Fibroblast of mammary gland (primary cell): ENCODE results near the gene STEAP1B.

Source experiments
- DNase-seq: peaks from one replicate; pipeline ENCODE4 v3.0.0-alpha.2; 2010; ENCODE audit warnings: low read depth
- H3K4me3 ChIP-seq: 2 replicates; pipeline ENCODE4 v1.5.1; 2011; ENCODE audit warnings: low read depth, mild to moderate bottlenecking, low read length, moderate library complexity; ENCODE audit not compliant: control insufficient read depth
- TF ChIP-seq, protein P1 (sequence below): conservative IDR thresholded peaks from 2 replicates; pipeline ENCODE4 v1.5.1; 2011; ENCODE audit warnings: low read depth, low read length, inconsistent platforms; ENCODE audit not compliant: control insufficient read depth, insufficient read depth

Gene STEAP1B

DNA sequence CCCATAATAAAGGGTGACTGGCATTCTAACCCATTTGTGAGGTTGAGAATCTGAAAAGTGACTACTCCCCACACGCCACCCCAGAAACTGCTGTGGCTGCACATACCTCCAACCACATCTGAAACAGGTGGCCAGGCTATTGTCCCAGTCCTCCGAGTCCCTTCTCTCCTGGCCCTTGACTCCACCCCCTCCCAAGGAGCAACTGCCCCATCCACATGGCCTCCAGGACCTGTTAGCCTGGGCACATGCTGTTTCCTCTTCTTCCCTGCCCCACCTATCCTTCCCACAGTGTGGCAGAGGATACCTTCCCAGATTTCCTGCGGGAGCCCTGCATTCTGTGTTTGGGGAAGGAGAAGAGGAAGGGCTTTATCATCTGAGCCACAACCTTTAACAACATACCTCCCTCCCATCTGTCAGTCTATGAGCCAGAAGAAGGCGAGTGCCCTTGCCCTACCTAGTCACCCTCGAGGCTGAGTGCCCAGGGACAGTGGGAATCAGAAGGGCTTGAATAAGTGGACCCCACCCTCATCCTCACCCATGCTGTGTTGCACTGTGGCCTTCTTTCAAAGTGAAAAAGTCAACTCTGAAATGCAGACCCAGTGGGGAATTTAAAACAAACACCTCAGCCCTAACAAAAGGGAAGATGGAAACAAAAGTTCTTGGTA, 11.9 kb downstream of the STEAP1B start:
- TF ChIP-seq, protein P1, sequence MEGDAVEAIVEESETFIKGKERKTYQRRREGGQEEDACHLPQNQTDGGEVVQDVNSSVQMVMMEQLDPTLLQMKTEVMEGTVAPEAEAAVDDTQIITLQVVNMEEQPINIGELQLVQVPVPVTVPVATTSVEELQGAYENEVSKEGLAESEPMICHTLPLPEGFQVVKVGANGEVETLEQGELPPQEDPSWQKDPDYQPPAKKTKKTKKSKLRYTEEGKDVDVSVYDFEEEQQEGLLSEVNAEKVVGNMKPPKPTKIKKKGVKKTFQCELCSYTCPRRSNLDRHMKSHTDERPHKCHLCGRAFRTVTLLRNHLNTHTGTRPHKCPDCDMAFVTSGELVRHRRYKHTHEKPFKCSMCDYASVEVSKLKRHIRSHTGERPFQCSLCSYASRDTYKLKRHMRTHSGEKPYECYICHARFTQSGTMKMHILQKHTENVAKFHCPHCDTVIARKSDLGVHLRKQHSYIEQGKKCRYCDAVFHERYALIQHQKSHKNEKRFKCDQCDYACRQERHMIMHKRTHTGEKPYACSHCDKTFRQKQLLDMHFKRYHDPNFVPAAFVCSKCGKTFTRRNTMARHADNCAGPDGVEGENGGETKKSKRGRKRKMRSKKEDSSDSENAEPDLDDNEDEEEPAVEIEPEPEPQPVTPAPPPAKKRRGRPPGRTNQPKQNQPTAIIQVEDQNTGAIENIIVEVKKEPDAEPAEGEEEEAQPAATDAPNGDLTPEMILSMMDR = no peak
- no peak overlapping the region for H3K4me3 ChIP-seq
- no peak for DNase-seq

DNA sequence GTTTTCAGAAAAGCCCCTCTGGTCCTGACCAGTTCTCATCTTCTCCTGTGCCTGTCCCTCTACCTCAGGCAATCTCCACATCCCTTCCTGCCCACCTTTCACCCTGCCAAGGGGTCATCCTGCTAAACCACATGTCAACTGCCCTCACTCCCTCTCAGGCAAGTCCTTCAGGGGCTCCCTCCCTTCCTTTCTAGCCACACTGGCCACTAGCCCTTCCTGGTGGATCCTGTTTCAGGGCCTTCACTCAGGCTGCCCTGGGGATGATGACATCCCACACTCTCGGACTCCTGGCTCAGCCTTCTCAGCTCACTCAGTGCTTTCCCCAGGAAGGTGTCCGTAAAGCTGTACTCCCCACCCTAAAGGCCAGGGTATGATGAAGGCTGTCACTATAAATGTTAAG, 13.4 kb downstream of the STEAP1B start:
- no peak overlapping the region for H3K4me3 ChIP-seq
- TF ChIP-seq, protein P1 = no peak
- DNase-seq = no peak

DNA sequence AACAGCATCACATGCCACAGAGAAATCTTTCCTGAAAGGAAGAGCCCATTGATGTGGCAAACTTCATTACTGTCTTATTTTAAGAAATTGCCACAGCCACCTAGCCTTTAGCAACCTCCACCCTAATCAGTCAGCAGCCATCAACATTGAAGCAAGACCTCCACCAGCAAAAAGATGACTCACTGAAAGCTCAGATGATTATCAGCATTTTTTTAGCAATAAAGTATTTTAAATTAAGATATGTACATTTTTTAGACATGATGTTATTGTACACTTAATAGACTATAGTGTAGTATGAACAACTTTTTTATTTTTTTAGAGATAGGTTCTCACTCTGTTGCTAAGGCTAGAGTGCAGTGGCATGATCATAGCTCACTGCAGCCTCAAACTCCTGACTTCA, 14.8 kb downstream of the STEAP1B start:
- H3K4me3 ChIP-seq = no peak overlapping the region
- TF ChIP-seq, protein P1 = no peak
- DNase-seq = no peak

DNA sequence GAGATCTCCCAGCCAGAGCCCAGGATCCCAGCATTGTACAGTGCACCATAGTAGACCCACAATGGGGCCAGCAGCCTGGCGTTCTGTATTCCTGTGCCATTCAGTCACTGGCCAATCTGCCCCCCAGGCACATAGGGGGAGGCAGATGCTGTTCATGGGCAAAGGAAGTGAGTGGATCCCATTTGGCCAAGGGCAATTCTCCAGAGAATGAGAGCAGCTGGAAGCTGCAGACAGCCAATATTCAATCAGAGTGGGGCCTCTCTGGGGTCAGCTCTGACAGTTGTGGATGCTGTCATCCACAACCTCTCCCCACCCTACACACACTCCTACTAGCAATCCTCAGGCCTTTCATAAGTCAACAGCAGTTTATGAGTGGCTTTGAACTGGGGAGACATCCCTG, 17.5 kb downstream of the STEAP1B start:
- DNase-seq = no peak
- no peak overlapping the region for H3K4me3 ChIP-seq
- TF ChIP-seq, protein P1 = no peak

DNA sequence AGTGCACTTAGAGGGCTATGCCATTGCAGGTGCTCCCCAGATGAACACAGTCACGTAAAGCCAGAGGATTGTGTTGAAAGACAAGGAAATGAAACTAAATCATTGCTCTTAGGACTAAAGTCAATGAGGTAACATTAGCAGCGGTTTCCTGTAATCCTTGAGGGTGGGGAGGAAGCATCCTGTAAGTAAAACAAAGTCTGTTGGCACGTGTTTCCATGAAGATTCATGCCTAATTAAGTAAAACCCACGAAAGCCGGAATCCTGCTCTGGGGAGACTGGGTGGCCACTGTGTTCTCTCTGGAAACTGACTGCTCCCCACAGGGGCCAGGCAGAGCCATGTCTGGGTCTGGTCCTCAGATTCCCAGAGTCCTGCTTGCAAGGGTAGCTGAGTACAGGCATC, 18.3 kb downstream of the STEAP1B start:
- DNase-seq = peak; percentile 34
- no peak overlapping the region for H3K4me3 ChIP-seq
- TF ChIP-seq, protein P1 = no peak

DNA sequence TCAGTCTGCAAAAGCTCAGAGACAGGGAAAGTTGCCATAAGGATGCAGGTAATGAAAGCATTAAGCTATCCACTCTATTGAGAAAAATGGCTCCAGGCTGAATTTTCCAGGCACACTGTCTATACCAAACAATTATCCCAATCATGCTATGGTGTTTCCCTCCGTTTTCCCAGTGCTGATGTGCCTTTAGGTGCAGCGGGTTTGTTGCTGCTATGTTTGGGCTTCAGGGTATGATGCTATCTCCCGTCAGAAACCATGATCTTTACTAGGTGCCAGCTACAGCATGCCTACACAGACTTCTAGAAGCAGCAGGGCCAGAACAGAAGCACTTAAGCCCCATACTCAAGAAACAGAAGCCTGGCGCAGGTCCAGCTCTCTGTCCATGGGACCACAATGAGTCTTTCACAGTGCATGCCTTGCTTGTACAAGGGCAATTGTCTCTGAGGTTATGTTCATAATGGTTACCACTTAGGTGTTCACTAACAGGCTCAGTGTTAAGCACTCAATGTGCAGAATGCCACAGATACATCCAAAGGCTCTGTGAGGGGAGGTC, 19.4 kb downstream of the STEAP1B start:
- TF ChIP-seq, protein P1 = no peak
- DNase-seq = no peak
- no peak overlapping the region for H3K4me3 ChIP-seq

DNA sequence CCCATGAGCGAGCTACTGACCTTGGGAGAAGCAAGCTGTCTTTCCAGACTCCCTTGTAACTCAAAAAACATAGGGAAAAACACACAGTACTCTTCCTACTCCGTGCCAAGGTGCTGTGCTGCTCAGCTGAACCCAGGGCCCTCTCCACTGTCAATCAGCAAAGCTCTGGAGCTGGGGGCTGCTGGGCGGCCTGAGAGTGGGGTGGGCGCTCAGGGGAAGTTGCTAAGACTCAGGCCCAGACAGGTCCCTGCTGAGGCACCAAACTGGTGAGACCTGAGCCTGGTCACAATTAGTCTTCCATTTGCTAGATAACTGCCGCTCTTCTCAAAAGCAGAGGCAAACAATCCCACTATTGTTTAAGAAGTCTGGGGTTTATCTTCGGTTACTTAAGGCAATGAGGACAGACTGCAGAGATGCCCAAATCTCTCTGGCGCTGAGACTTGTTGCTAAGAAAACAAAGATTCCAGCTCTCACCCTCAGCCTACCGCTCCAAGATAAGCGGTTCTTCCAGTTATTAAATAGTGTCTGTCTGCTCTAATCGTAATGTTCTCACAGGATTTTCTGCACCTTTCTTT, 22.0 kb downstream of the STEAP1B start:
- TF ChIP-seq, protein P1 = no peak
- DNase-seq = no peak
- no peak overlapping the region for H3K4me3 ChIP-seq
